Measurements from ENCODE around the gene EBF3. TPM values are rescaled to one million over a fixed set of nuclear protein-coding genes. Genes with fewer than 3 reads are reported as not detected.
A peak's percentile ranks its signal among the peaks of the same experiment; 100 is the strongest.

Gene EBF3
- total RNA-seq, 1 donor from 2014 or later, result 38.9 TPM

GRCh38 chr10:129951970-129952265 lies 12.2 kb downstream of the EBF3 start:
- ATAC-seq, result no peak
- peak; percentile 57 for DNase-seq (ENCODE audit: low spot score)
- intact Hi-C loops (cut with DNase I), result no loop called here

- intact Hi-C loops (cut with DNase I), result no loop called here
- peak; percentile 58 for DNase-seq (ENCODE audit: low spot score)
- ATAC-seq, result no peak
Observed at GRCh38 chr10:129951101-129951969, 12.7 kb downstream of the EBF3 start.

- intact Hi-C loops (cut with DNase I), result no loop called here
- no peak for DNase-seq (ENCODE audit: low spot score)
- no peak for ATAC-seq
Observed at GRCh38 chr10:129950676-129951075, 13.4 kb downstream of the EBF3 start.

GRCh38 chr10:129949891-129950291 lies 14.2 kb downstream of the EBF3 start:
- intact Hi-C loops (cut with DNase I), result no loop called here
- ATAC-seq, result peak; percentile 57
- peak; percentile 83 for DNase-seq (ENCODE audit: low spot score)

- intact Hi-C loops (cut with DNase I), result no loop called here
- ATAC-seq (no peak), DNase-seq (ENCODE audit: low spot score) (peak; percentile 53)
Observed at GRCh38 chr10:129949411-129949810, 14.7 kb downstream of the EBF3 start.

- ATAC-seq (no peak), DNase-seq (ENCODE audit: low spot score) (peak; percentile 65)
- intact Hi-C loops (cut with DNase I), result no loop called here
Observed at GRCh38 chr10:129946859-129947258, 17.2 kb downstream of the EBF3 start.

- peak; percentile 85 for ATAC-seq
Observed at GRCh38 chr10:129945941-129946760, 17.9 kb downstream of the EBF3 start.

GRCh38 chr10:129945526-129945925 lies 18.5 kb downstream of the EBF3 start:
- no peak for ATAC-seq
- DNase-seq (ENCODE audit: low spot score), result peak; percentile 38
- intact Hi-C loops (cut with DNase I), result no loop called here

More at GRCh38 chr10:129945941-129946760, 17.9 kb downstream of the EBF3 start:
- intact Hi-C loops (cut with DNase I), result no loop called here
- DNase-seq (ENCODE audit: low spot score), result peak; percentile 82

- intact Hi-C loops (cut with DNase I), result no loop called here
- no peak for ATAC-seq
- DNase-seq (ENCODE audit: low spot score), result peak; percentile 49
Observed at GRCh38 chr10:129945064-129945463, 19.0 kb downstream of the EBF3 start.

- DNase-seq (ENCODE audit: low spot score) (no peak), ATAC-seq (no peak)
- intact Hi-C loops (cut with DNase I), result no loop called here
Observed at GRCh38 chr10:129944456-129944855, 19.6 kb downstream of the EBF3 start.

- intact Hi-C loops (cut with DNase I), result no loop called here
- peak; percentile 68 for DNase-seq (ENCODE audit: low spot score)
- ATAC-seq, result no peak
Observed at GRCh38 chr10:129942936-129943715, 20.9 kb downstream of the EBF3 start.

GRCh38 chr10:129942391-129942790 lies 21.7 kb downstream of the EBF3 start:
- ATAC-seq (no peak), DNase-seq (ENCODE audit: low spot score) (peak; percentile 54)
- intact Hi-C loops (cut with DNase I), result no loop called here

GRCh38 chr10:129942019-129942277 lies 22.1 kb downstream of the EBF3 start:
- intact Hi-C loops (cut with DNase I), result no loop called here
- no peak for DNase-seq (ENCODE audit: low spot score)
- no peak for ATAC-seq

- intact Hi-C loops (cut with DNase I), result no loop called here
- DNase-seq (ENCODE audit: low spot score), result peak; percentile 58
- ATAC-seq, result no peak
Observed at GRCh38 chr10:129941199-129942018, 22.7 kb downstream of the EBF3 start.

GRCh38 chr10:129940617-129941198 lies 23.4 kb downstream of the EBF3 start:
- ATAC-seq (no peak), DNase-seq (ENCODE audit: low spot score) (peak; percentile 35)
- intact Hi-C loops (cut with DNase I), result no loop called here

GRCh38 chr10:129939416-129940275 lies 24.4 kb downstream of the EBF3 start:
- no peak for ATAC-seq
- intact Hi-C loops (cut with DNase I), result no loop called here
- peak; percentile 48 for DNase-seq (ENCODE audit: low spot score)

- ATAC-seq, result no peak
- peak; percentile 58 for DNase-seq (ENCODE audit: low spot score)
- intact Hi-C loops (cut with DNase I), result no loop called here
Observed at GRCh38 chr10:129938460-129938859, 25.6 kb downstream of the EBF3 start.

GRCh38 chr10:129937351-129937751 lies 26.7 kb downstream of the EBF3 start:
- ATAC-seq (no peak), DNase-seq (ENCODE audit: low spot score) (peak; percentile 52)
- intact Hi-C loops (cut with DNase I), result no loop called here
